Loucy (cell line): Measurements from ENCODE around the gene CYP4F3.

ENCODE experiments used
- EZH2phosphoT487 ChIP-seq: fragments of 200-600 bp; IDR thresholded peaks from 2 replicates; pipeline ENCODE4 v1.6.1; 2018; ENCODE audit warnings: antibody characterized with exemption, mild to moderate bottlenecking, moderate library complexity, borderline replicate concordance
- TF ChIP-seq, protein P1 (sequence below): fragments of 200-600 bp; sonication (generic); conservative IDR thresholded peaks from 2 replicates; pipeline ENCODE4 v1.5.1; 2014; ENCODE audit warnings: mild to moderate bottlenecking, antibody characterized with exemption, low read length

DNA sequence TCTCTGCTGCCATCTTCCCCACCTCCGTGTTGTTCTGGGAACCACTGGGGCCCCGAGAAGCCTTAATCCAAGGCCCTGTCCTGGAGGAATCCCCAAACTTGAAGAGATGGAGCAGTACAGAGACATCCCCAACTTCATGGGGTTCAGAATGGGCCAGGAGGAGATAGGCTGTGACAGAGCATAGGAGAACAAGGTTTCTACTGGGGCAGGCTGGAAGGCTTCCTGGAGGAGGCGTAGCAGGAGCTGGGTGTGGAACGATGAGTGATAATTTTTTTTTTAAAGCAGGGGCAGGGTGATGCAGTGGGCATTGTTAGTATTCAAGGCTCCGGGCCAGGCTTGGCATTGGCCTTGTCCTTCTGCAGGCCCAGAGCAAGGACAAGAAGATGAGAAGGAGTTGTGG, 22.4 kb upstream of the CYP4F3 start:
- no peak for TF ChIP-seq EZH2phosphoT487
- TF ChIP-seq, protein P1, sequence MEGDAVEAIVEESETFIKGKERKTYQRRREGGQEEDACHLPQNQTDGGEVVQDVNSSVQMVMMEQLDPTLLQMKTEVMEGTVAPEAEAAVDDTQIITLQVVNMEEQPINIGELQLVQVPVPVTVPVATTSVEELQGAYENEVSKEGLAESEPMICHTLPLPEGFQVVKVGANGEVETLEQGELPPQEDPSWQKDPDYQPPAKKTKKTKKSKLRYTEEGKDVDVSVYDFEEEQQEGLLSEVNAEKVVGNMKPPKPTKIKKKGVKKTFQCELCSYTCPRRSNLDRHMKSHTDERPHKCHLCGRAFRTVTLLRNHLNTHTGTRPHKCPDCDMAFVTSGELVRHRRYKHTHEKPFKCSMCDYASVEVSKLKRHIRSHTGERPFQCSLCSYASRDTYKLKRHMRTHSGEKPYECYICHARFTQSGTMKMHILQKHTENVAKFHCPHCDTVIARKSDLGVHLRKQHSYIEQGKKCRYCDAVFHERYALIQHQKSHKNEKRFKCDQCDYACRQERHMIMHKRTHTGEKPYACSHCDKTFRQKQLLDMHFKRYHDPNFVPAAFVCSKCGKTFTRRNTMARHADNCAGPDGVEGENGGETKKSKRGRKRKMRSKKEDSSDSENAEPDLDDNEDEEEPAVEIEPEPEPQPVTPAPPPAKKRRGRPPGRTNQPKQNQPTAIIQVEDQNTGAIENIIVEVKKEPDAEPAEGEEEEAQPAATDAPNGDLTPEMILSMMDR: no peak
